Measurements from ENCODE around the gene LTB4R2.

The LTB4R2 gene

GRCh38 chr14:24307575-24308341, 2.2 kb upstream of the LTB4R2 start, which contains the start of gene CIDEB:
CIDEB (minus strand) TSS chr14:24307977; CDS start chr14:24307858, 119 bp downstream.
- DNase-seq (ENCODE audit: low spot score): peak; percentile 79
- peak; percentile 95 for TF ChIP-seq CTCF (IDR thresholded peaks at IDR 0.05; ENCODE audit: extremely low read depth, insufficient read depth, missing control alignments)
- in situ Hi-C loops (cut with MboI; ENCODE audit: low pct_unique_long_range_greater_than_20kb, low sequenced_read_pairs, unreplicated experiment): no loop called here

- no peak for TF ChIP-seq CTCF (IDR thresholded peaks at IDR 0.05; ENCODE audit: extremely low read depth, insufficient read depth, missing control alignments)
- no peak for DNase-seq (ENCODE audit: low spot score)
- in situ Hi-C loops (cut with MboI; ENCODE audit: low pct_unique_long_range_greater_than_20kb, low sequenced_read_pairs, unreplicated experiment): no loop called here
Observed at GRCh38 chr14:24308342-24309124, 1.4 kb upstream of the LTB4R2 start.

GRCh38 chr14:24310265-24310645, 315 bp downstream of the LTB4R2 start:
- in situ Hi-C loops (cut with MboI; ENCODE audit: low pct_unique_long_range_greater_than_20kb, low sequenced_read_pairs, unreplicated experiment): no loop called here
- no peak for DNase-seq (ENCODE audit: low spot score)

GRCh38 chr14:24310646-24311604, 985 bp downstream of the LTB4R2 start, which contains the start of gene LTB4R:
LTB4R (plus strand) TSS chr14:24311502; CDS start chr14:24315652, 4,150 bp downstream.
- peak; percentile 84 for DNase-seq (ENCODE audit: low spot score)
- TF ChIP-seq CTCF (IDR thresholded peaks at IDR 0.05; ENCODE audit: extremely low read depth, insufficient read depth, missing control alignments): peak; percentile 48
- in situ Hi-C loops (cut with MboI; ENCODE audit: low pct_unique_long_range_greater_than_20kb, low sequenced_read_pairs, unreplicated experiment): no loop called here

More at GRCh38 chr14:24310265-24310645, 315 bp downstream of the LTB4R2 start:
- TF ChIP-seq CTCF (IDR thresholded peaks at IDR 0.05; ENCODE audit: extremely low read depth, insufficient read depth, missing control alignments): no peak

- in situ Hi-C loops (cut with MboI; ENCODE audit: low pct_unique_long_range_greater_than_20kb, low sequenced_read_pairs, unreplicated experiment): no loop called here
- TF ChIP-seq CTCF (IDR thresholded peaks at IDR 0.05; ENCODE audit: extremely low read depth, insufficient read depth, missing control alignments): no peak
- no peak for DNase-seq (ENCODE audit: low spot score)
Observed at GRCh38 chr14:24311837-24312615, 2.1 kb downstream of the LTB4R2 start.

All from GM13977 (cell line).